Endothelial cell of umbilical vein (primary cell): ENCODE results near the gene EIF2AK3. TPM values are rescaled to one million over a fixed set of nuclear protein-coding genes. Genes with fewer than 3 reads are reported as not detected.
A peak's percentile ranks its signal among the peaks of the same experiment; 100 is the strongest.

ENCODE experiments used
- BruUV-seq: library from RNA; stranded (reverse); fragments of 400-500 nt; replicated peaks from 2 replicates; lab custom pipeline; 2021; lab: Mats Ljungman, UMichigan
- CTCF ChIA-PET: fragments of 300-600, 350-600 bp; sonication (Branson Sonifier 250); formaldehyde crosslinking; loops from one replicate; lab custom pipeline; 2021; ENCODE audit warnings: antibody characterized with exemption, inconsistent platforms; lab: Charles Lee
- POLR2A ChIA-PET: fragments of 300-600, 350-600 bp; sonication (Branson Sonifier 250); formaldehyde crosslinking; loops from one replicate; lab custom pipeline; 2021; ENCODE audit warnings: antibody characterized with exemption, inconsistent platforms; lab: Charles Lee
- DNase-seq: peaks from one replicate; pipeline ENCODE4 v3.0.0-alpha.2; 2011; ENCODE audit warnings: low read depth, low spot score
- FAIRE-seq: peaks from 2 replicates; lab custom pipeline; 2011; peaks lifted over from hg19 to GRCh38; lab: Jason Lieb, UNC
- H2AFZ ChIP-seq: 2 replicates; pipeline ENCODE4 v1.6.0; 2012; ENCODE audit warnings: low read depth, low read length, control low read depth, inconsistent platforms
- H3K27ac ChIP-seq: 2 replicates; pipeline ENCODE4 v1.5.1; 2011; ENCODE audit warnings: low read depth, mild to moderate bottlenecking, control low read depth, low read length, moderate library complexity; ENCODE audit not compliant: insufficient read depth
- H3K27me3 ChIP-seq, 2 experiments: 2 replicates each; pipeline versions ENCODE4 v1.6.0 to v1.6.1; 2011; ENCODE audit warnings: low read length in 2 of 2, mixed read lengths in 1 of 2; ENCODE audit not compliant: control insufficient read depth in 2 of 2, insufficient read depth in 2 of 2
- H3K36me3 ChIP-seq, 2 experiments: 2 replicates in 1 of 2; 3 replicates in 1 of 2; pipeline ENCODE4 v1.5.1; 2011; ENCODE audit warnings: low read length in 2 of 2, mild to moderate bottlenecking in 1 of 2, moderate library complexity in 1 of 2; ENCODE audit not compliant: control insufficient read depth in 2 of 2, insufficient read depth in 2 of 2; ENCODE audit errors: extremely low read depth in 1 of 2
- H3K4me1 ChIP-seq: 3 replicates; pipeline ENCODE4 v1.5.1; 2011; ENCODE audit warnings: mild to moderate bottlenecking, low read length; ENCODE audit not compliant: control insufficient read depth, insufficient read depth; ENCODE audit errors: extremely low read depth
- H3K4me2 ChIP-seq: 2 replicates; pipeline ENCODE4 v1.6.1; 2011; ENCODE audit warnings: low read length, control low read depth, mixed read lengths; ENCODE audit not compliant: insufficient read depth
- H3K4me3 ChIP-seq, 3 experiments: fragments of 200-600 bp in 1 of 3; sonication (generic), shearing (Covaris generic) in 1 of 3; replicated peaks in 1 of 3; 2 replicates each; pipeline ENCODE4 v1.5.1; 2011 to 2016; ENCODE audit warnings: control low read depth in 3 of 3, low read length in 3 of 3, mild to moderate bottlenecking in 2 of 3, inconsistent platforms in 1 of 3, low read depth in 1 of 3, moderate library complexity in 1 of 3; ENCODE audit not compliant: insufficient read depth in 1 of 3
- H3K79me2 ChIP-seq: 2 replicates; pipeline ENCODE4 v1.6.0; 2012; ENCODE audit warnings: low read length, inconsistent platforms; ENCODE audit not compliant: control insufficient read depth, insufficient read depth
- H3K9ac ChIP-seq: replicated peaks from 2 replicates; pipeline ENCODE3; 2011; ENCODE audit warnings: low read length, control low read depth; ENCODE audit not compliant: insufficient read depth; ENCODE audit errors: extremely low read depth
- H3K9me1 ChIP-seq: replicated peaks from 3 replicates; pipeline ENCODE4 v1.6.0; 2011; ENCODE audit warnings: mild to moderate bottlenecking, low read length; ENCODE audit not compliant: control insufficient read depth, insufficient read depth; ENCODE audit errors: extremely low read depth
- H3K9me3 ChIP-seq: replicated peaks from 2 replicates; pipeline ENCODE4 v1.5.1; 2012; ENCODE audit warnings: low read length, inconsistent platforms; ENCODE audit not compliant: control insufficient read depth, insufficient read depth
- H4K20me1 ChIP-seq: replicated peaks from 2 replicates; pipeline ENCODE3; 2011; ENCODE audit warnings: mild to moderate bottlenecking, low read length; ENCODE audit not compliant: control insufficient read depth, insufficient read depth; ENCODE audit errors: extremely low read depth
- dilution Hi-C: fragments of 300-500 bp; cut with MboI; formaldehyde crosslinking; loops from one replicate; pipeline ENCODE4 v1.15.0; 2019; ENCODE audit warnings: low sequenced_read_pairs; ENCODE audit not compliant: extremely low pct_ligation_motif_present
- intact Hi-C: fragments of 100-400 bp; cut with micrococcal nuclease; formaldehyde crosslinking; loops from one replicate; pipeline ENCODE4 v1.10.0; 2022
- polyA plus RNA-seq, 4 experiments: library from polyadenylated mRNA; depleted of rRNA in 3 of 4; stranded (reverse) in 3 of 4; unstranded in 1 of 4; fragments of >200 nt; gene quantifications; 2 replicates each; pipeline versions ENCODE4 v1.2.1 to v1.2.3, GENCODE V29; 2011 to 2012; ENCODE audit warnings: missing spikeins in 1 of 4
- total RNA-seq: library from RNA; stranded (reverse); gene quantifications from 2 replicates; pipeline ENCODE4 v1.2.3, GENCODE V29; 2021
- TF ChIP-seq, protein P1 (sequence below): IDR thresholded peaks from 2 replicates; pipeline ENCODE4 v1.6.1; 2011; ENCODE audit not compliant: insufficient read depth, insufficient read length
- TF ChIP-seq, protein P2 (sequence below), 2 donors: IDR thresholded peaks; 1 replicate in 1 of 2; 2 replicates in 1 of 2; pipeline ENCODE4 v1.5.1; 2011; ENCODE audit warnings: low read length in 2 of 2, mild to moderate bottlenecking in 2 of 2, moderate library complexity in 2 of 2, control low read depth in 1 of 2, inconsistent platforms in 1 of 2, low read depth in 1 of 2; ENCODE audit not compliant: insufficient read depth in 1 of 2; ENCODE audit errors: extremely low read depth in 1 of 2

Gene EIF2AK3
- total and polyA plus RNA-seq, 2 donors (not counting 3 experiments of a cell fraction or from before 2014, with no cell fraction given): 5.3 to 17.3 TPM

DNA sequence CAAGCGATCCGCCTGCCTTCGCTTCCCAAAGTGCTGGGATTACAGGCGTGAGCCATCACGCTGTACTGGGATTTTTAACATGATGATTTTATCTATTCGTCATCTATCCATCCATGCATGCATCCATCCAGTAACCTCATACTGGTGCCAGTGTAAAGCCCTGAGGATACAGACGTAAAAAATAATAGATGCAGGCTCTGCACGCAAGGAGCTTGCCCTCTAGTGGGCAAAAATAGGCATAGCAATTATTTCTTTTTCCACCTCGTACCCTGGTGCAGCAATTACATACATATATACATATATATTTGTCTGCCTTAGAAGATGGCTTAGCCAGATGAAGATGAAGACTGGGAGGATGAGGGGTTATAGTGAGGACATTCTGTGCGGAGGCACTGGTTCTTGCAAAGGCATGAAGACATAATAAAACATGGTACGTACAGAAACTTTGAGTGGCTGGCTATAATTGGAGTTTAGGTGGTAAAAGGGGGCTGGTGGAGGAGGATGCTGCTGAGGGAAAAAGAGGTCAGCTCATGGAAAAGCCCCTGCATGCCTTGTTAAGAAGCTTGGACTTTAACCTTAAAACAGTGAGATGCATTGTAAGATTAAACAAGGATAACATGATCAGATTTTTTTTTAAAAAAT lies 44.6 kb upstream of the EIF2AK3 start:
- intact Hi-C loops: loop anchor here (5.0 kb wide), 1 partner anchor 320 kb away; no protein-coding TSS in a partner anchor
- Histone ChIP-seq H3K27ac (no peak overlapping the region), H3K9me3 (no peaks in the 10 kb centered on the region), H3K9me1 (no peaks in the 10 kb centered on the region), H3K4me3 (no peak overlapping the region), H3K4me1 (no peaks in the 10 kb centered on the region), H2AFZ (no peak overlapping the region), H3K9ac (no peak overlapping the region), H3K79me2 (no peaks in the 10 kb centered on the region), H3K36me3 (no peaks in the 10 kb centered on the region), H3K27me3 (peaks cover 5 to 8% of the 10 kb centered on the region in 2 experiments), H4K20me1 (no peaks in the 10 kb centered on the region), H3K4me2 (no peak overlapping the region)
- DNase-seq: peak; percentile 69
- BruUV-seq: no TSS peak
- peak; percentile 91 for FAIRE-seq
- TF ChIP-seq, protein P1, sequence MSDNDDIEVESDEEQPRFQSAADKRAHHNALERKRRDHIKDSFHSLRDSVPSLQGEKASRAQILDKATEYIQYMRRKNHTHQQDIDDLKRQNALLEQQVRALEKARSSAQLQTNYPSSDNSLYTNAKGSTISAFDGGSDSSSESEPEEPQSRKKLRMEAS: no peak
- TF ChIP-seq, protein P2, sequence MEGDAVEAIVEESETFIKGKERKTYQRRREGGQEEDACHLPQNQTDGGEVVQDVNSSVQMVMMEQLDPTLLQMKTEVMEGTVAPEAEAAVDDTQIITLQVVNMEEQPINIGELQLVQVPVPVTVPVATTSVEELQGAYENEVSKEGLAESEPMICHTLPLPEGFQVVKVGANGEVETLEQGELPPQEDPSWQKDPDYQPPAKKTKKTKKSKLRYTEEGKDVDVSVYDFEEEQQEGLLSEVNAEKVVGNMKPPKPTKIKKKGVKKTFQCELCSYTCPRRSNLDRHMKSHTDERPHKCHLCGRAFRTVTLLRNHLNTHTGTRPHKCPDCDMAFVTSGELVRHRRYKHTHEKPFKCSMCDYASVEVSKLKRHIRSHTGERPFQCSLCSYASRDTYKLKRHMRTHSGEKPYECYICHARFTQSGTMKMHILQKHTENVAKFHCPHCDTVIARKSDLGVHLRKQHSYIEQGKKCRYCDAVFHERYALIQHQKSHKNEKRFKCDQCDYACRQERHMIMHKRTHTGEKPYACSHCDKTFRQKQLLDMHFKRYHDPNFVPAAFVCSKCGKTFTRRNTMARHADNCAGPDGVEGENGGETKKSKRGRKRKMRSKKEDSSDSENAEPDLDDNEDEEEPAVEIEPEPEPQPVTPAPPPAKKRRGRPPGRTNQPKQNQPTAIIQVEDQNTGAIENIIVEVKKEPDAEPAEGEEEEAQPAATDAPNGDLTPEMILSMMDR (IDR thresholded peaks at IDR 0.05; ENCODE audit: extremely low read depth in 1 of 2, insufficient read depth in 1 of 2, low read depth in 1 of 2, low read length in 2 of 2): peak; percentile 74 to 77
- POLR2A ChIA-PET: no interaction called here
- CTCF ChIA-PET: interaction anchor here (0.6 to 12.4 kb wide), 28 partner anchors 9 to 482 kb away, joined by 3 to 378 read pairs (median 4); partner anchors contain the start of genes EIF2AK3 and RPIA
- dilution Hi-C loops: loop anchor here (25.0 kb wide), 1 partner anchor 110 kb away; no protein-coding TSS in a partner anchor
